Measurements from ENCODE around the gene LMO2.

The LMO2 gene

GRCh38 chr11:33907421-33907820 is 15.5 kb upstream of the LMO2 start:
- no peak overlapping the region for H3K4me3 ChIP-seq (replicated peaks; ENCODE audit: low read depth, low read length)
- no peak for TF ChIP-seq CTCF (IDR thresholded peaks at IDR 0.05; ENCODE audit: low read depth, low read length, missing control alignments)
- DNase-seq (ENCODE audit: extremely low read depth, low read depth): no peak

- no peak overlapping the region for H3K4me3 ChIP-seq (replicated peaks; ENCODE audit: low read depth, low read length)
- no peak for DNase-seq (ENCODE audit: extremely low read depth, low read depth)
- TF ChIP-seq CTCF (IDR thresholded peaks at IDR 0.05; ENCODE audit: low read depth, low read length, missing control alignments): no peak
Measured at GRCh38 chr11:33906484-33907186, 14.8 kb upstream of the LMO2 start.

GRCh38 chr11:33904102-33904501 is 12.2 kb upstream of the LMO2 start:
- no peak overlapping the region for H3K4me3 ChIP-seq (replicated peaks; ENCODE audit: low read depth, low read length)

GRCh38 chr11:33900159-33900840 is 8.4 kb upstream of the LMO2 start:
- H3K4me3 ChIP-seq (replicated peaks; ENCODE audit: low read depth, low read length): no peak overlapping the region
- TF ChIP-seq CTCF (IDR thresholded peaks at IDR 0.05; ENCODE audit: low read depth, low read length, missing control alignments): no peak
- no peak for DNase-seq (ENCODE audit: extremely low read depth, low read depth)

More at GRCh38 chr11:33904102-33904501, 12.2 kb upstream of the LMO2 start:
- TF ChIP-seq CTCF (IDR thresholded peaks at IDR 0.05; ENCODE audit: low read depth, low read length, missing control alignments): no peak
- no peak for DNase-seq (ENCODE audit: extremely low read depth, low read depth)

GRCh38 chr11:33899400-33900037 is 7.6 kb upstream of the LMO2 start:
- DNase-seq (ENCODE audit: extremely low read depth, low read depth): peak; percentile 77

GRCh38 chr11:33898957-33899356 is 7.1 kb upstream of the LMO2 start:
- no peak for TF ChIP-seq CTCF (IDR thresholded peaks at IDR 0.05; ENCODE audit: low read depth, low read length, missing control alignments)
- no peak for DNase-seq (ENCODE audit: extremely low read depth, low read depth)
- no peak overlapping the region for H3K4me3 ChIP-seq (replicated peaks; ENCODE audit: low read depth, low read length)

More at GRCh38 chr11:33899400-33900037, 7.6 kb upstream of the LMO2 start:
- TF ChIP-seq CTCF (IDR thresholded peaks at IDR 0.05; ENCODE audit: low read depth, low read length, missing control alignments): no peak
- no peak overlapping the region for H3K4me3 ChIP-seq (replicated peaks; ENCODE audit: low read depth, low read length)

Measured in HFF-Myc (cell line).